Effector CD4-positive, alpha-beta T cell (primary cell): ENCODE data around the gene ADAMTS17.

Experiments used
- DNase-seq: peaks from one replicate; pipeline ENCODE4 v3.0.0-alpha.2; 2020

Gene ADAMTS17

GRCh38 chr15:100163961-100164360 is 177.8 kb downstream of the ADAMTS17 start:
- DNase-seq: no peak

GRCh38 chr15:100160953-100161352 is 180.8 kb downstream of the ADAMTS17 start:
- DNase-seq: no peak

- no peak for DNase-seq
Measured at GRCh38 chr15:100159436-100159835, 182.3 kb downstream of the ADAMTS17 start.

- no peak for DNase-seq
Measured at GRCh38 chr15:100158356-100158755, 183.4 kb downstream of the ADAMTS17 start.

- no peak for DNase-seq
Measured at GRCh38 chr15:100156201-100156600, 185.6 kb downstream of the ADAMTS17 start.

GRCh38 chr15:100154338-100154737 is 187.4 kb downstream of the ADAMTS17 start:
- DNase-seq: no peak

- DNase-seq: no peak
Measured at GRCh38 chr15:100152463-100152862, 189.3 kb downstream of the ADAMTS17 start.

- no peak for DNase-seq
Measured at GRCh38 chr15:100150906-100151305, 190.9 kb downstream of the ADAMTS17 start.

- DNase-seq: no peak
Measured at GRCh38 chr15:100147828-100148227, 193.9 kb downstream of the ADAMTS17 start.

GRCh38 chr15:100143378-100143777 is 198.4 kb downstream of the ADAMTS17 start:
- no peak for DNase-seq

GRCh38 chr15:100141311-100142001 is 200.3 kb downstream of the ADAMTS17 start:
- no peak for DNase-seq

- no peak for DNase-seq
Measured at GRCh38 chr15:100140527-100141308, 201.1 kb downstream of the ADAMTS17 start.

- DNase-seq: no peak
Measured at GRCh38 chr15:100134586-100134985, 207.2 kb downstream of the ADAMTS17 start.

GRCh38 chr15:100134089-100134583 is 207.6 kb downstream of the ADAMTS17 start:
- DNase-seq: no peak

- DNase-seq: no peak
Measured at GRCh38 chr15:100133001-100133400, 208.8 kb downstream of the ADAMTS17 start.

- no peak for DNase-seq
Measured at GRCh38 chr15:100132309-100132708, 209.5 kb downstream of the ADAMTS17 start.

GRCh38 chr15:100131321-100132224 is 210.2 kb downstream of the ADAMTS17 start:
- no peak for DNase-seq

- DNase-seq: no peak
Measured at GRCh38 chr15:100129677-100130076, 212.1 kb downstream of the ADAMTS17 start.

GRCh38 chr15:100125401-100126191 is 216.2 kb downstream of the ADAMTS17 start:
- DNase-seq: no peak

GRCh38 chr15:100124936-100125335 is 216.8 kb downstream of the ADAMTS17 start:
- no peak for DNase-seq

- DNase-seq: no peak
Measured at GRCh38 chr15:100124361-100124760, 217.4 kb downstream of the ADAMTS17 start.

- DNase-seq: no peak
Measured at GRCh38 chr15:100123611-100124010, 218.2 kb downstream of the ADAMTS17 start.
